Memory B cell (primary cell): ENCODE measurements around the gene TMEM109.

Experiments used
- ATAC-seq: fragments of 150-1000 bp; cut with Tn5 transposase; 2 replicates; pipeline ENCODE4 v1.10.0; 2021; ENCODE audit warnings: low read depth, mild to moderate bottlenecking, moderate library complexity
- DNase-seq, 2 donors: peaks; one replicate each; pipeline ENCODE4 v3.0.0; 2022; ENCODE audit warnings: low spot score in 2 of 2
- H3K27ac Mint-ChIP-seq: one replicate; pipeline ENCODE4 v1.8.0; 2022; ENCODE audit warnings: mild to moderate bottlenecking, moderate library complexity, mixed read lengths
- H3K27me3 Mint-ChIP-seq: one replicate; pipeline ENCODE4 v1.8.0; 2022; ENCODE audit warnings: mixed read lengths
- H3K36me3 Mint-ChIP-seq: one replicate; pipeline ENCODE4 v1.8.0; 2022; ENCODE audit warnings: mild to moderate bottlenecking, mixed read lengths
- H3K4me1 Mint-ChIP-seq: one replicate; pipeline ENCODE4 v1.8.0; 2022; ENCODE audit warnings: mixed read lengths
- H3K4me3 Mint-ChIP-seq: one replicate; pipeline ENCODE4 v1.8.0; 2022; ENCODE audit warnings: mild to moderate bottlenecking, moderate library complexity, mixed read lengths
- H3K9me3 Mint-ChIP-seq: one replicate; pipeline ENCODE4 v1.8.0; 2022; ENCODE audit warnings: mixed read lengths

TMEM109 gene

DNA sequence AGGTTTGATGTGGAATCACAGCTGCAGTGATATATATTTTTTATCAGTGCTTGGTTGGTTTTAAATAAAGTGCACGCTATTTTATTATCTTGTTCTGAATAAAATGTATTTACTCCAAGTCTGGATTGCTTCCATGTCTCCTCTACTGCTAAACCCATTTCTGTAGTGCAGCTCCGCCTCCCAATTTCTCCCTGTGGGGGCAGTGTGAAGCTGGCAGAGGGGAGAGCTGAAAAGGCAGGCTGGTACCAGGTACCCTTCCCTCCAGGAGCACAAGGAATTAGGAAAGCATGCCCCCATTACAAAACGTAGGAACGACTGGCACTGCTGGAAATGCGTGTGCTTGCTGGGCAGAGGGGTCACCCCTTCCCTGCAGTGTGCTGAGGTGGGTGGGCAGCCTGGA, 9.4 kb downstream of the TMEM109 start:
- DNase-seq (no peak), ATAC-seq (no peak)
- Mint-ChIP-seq H3K4me3 (peak overlapping the region; percentile 66), H3K27ac (no peak overlapping the region), H3K4me1 (peaks cover 35% of the 10 kb centered on the region), H3K27me3 (no peaks in the 10 kb centered on the region), H3K9me3 (no peaks in the 10 kb centered on the region), H3K36me3 (peaks cover 29% of the 10 kb centered on the region)

DNA sequence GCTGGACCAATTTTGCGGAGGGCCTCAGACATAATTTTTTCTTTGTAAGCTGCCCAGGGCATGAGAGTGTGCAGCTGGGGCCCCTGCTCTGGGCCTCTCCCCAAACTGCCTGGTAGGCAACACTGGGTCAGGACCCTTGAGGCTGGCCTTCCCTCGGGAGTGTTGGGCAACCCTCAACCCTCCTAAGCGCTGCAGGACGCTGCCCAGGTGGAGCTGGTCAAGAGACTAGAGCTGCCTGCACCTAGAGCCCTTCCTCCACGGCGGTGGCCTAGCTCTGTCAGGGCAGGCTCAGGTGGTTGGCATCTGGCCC, 9.8 kb downstream of the TMEM109 start:
- ATAC-seq (no peak), DNase-seq (no peak)
- Mint-ChIP-seq H3K4me3 (peak overlapping the region; percentile 73), H3K36me3 (peaks cover 29% of the 10 kb centered on the region), H3K4me1 (peaks cover 35% of the 10 kb centered on the region), H3K27me3 (no peaks in the 10 kb centered on the region), H3K9me3 (no peaks in the 10 kb centered on the region), H3K27ac (no peak overlapping the region)

DNA sequence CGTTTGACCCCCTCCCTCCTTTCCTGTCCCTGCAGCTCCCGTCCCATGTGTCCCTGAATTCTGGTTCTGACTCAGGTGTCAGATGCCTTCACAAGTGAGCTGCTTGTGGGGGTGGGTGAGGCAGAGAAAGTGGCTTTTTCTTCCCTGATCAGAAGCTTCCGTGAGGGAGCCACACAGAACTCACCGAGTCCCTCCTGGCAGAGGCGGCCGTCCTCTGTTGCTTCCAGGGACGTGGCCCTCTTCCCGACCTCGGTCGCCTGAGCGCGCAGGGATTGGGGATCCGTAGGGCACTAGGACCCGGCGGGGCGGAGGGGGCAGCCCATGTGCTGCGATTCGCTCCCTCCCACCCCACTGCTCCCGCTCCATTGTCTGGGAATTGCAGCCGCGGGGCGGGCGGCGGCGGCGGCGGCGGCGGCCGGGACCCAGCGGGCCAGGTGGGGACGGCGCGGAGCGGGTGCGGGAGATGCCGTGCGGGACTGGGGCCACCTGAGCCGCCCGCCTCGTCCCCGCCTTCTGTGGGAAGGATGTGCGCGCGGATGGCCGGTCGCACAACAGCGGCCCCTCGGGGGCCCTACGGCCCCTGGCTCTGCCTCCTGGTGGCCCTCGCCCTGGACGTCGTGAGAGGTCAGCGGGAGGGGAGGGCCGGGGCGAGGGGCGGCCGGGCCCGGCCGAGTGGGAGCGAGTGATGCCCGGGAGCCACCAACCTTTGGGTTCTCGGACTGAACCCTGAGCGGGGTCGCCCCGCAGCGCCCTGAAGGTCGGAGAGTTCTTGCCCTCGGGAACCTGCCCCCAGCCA, 10.3 kb downstream of the TMEM109 start, which contains the start of gene TMEM132A:
TMEM132A (plus strand) TSS at position 351 of the 796 bp plus-strand sequence; CDS start at position 525, 174 bp downstream.
- peak within 1 kb of the TSS; percentile 74 for H3K4me3 Mint-ChIP-seq
- peak within 1 kb of the TSS; percentile 61 for H3K27ac Mint-ChIP-seq
- ATAC-seq (peak; percentile 48), DNase-seq (no peak)
- peaks cover 34% of the 10 kb centered on the region for H3K4me1 Mint-ChIP-seq
- no peaks in the 10 kb centered on the region for H3K9me3 Mint-ChIP-seq
- H3K36me3 Mint-ChIP-seq, result peaks cover 28% of the 10 kb centered on the region
- H3K27me3 Mint-ChIP-seq, result no peaks in the 10 kb centered on the region

DNA sequence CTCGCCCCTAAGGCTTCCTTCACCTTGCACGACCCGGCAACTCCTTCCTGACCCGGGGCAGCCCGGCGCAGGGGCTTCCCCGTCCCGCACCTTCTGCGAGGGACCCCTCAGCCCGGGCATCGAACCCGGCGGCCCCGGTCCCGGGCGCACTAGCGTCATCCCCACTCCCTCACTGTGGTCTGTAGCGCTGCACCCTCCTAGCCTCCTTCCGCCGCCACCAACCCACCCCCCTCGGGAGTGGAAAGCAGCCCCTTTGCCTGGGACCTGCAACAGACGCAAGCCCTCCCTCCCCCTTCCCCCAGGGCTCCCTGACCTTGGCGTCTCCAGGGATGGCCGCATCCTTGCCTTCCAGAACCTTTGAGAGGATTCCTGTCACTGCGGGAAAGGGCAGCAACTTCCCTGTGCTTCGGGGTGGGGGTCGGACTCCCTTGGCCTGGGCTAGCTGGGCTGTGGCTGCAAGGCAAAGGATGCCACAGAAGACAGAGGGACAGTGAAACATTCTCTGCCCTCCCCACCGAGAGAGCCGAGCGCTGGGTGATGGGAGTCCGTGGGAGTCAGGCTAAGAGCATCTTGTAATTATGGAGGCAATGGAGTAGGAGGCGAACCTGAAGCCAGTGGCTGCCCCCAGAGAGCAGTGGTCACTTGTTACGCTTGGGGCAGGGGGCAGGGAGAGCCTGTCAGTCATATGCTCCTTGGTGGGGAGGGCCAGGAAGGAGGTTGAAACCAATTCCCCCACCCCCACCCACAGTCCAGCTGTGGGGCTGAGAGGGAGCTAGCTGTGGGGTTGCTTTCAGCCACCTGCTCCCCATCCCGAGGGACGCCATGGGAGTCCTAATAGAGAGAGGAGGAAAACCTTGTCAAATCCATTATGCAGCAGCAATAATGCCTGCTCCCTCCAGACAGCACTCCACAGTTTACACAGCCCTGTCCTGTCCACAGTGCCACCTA, 11.2 kb downstream of the TMEM109 start:
- Mint-ChIP-seq H3K4me3 (peak overlapping the region; percentile 74), H3K9me3 (no peaks in the 10 kb centered on the region), H3K4me1 (peaks cover 32% of the 10 kb centered on the region), H3K27me3 (no peaks in the 10 kb centered on the region), H3K36me3 (peaks cover 21% of the 10 kb centered on the region), H3K27ac (peak overlapping the region; percentile 61)
- DNase-seq (no peak), ATAC-seq (peak; percentile 51)

DNA sequence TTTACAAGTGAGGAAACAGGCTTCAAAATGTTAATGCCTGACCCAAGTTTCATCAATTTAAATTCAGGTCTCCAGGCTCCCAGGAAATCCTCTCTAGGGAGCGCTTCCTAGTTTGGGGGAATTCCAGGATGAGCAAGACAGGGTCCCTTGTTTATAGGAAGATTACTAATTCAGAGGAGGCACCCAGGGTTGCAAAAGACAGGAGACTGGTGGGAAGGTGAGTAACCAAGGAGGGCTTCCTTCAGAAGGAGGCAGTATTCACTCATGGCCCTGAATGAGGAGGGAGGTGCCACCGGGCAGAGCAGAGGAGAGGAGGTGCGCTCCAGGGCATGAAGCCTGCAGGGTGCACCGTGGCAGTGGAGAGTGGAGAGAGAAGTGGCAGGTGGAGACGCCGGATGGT, 11.9 kb downstream of the TMEM109 start:
- Mint-ChIP-seq H3K4me1 (peaks cover 34% of the 10 kb centered on the region), H3K36me3 (peaks cover 16% of the 10 kb centered on the region), H3K27me3 (no peaks in the 10 kb centered on the region), H3K27ac (no peak overlapping the region), H3K4me3 (no peak overlapping the region), H3K9me3 (no peaks in the 10 kb centered on the region)
- ATAC-seq (no peak), DNase-seq (no peak)

DNA sequence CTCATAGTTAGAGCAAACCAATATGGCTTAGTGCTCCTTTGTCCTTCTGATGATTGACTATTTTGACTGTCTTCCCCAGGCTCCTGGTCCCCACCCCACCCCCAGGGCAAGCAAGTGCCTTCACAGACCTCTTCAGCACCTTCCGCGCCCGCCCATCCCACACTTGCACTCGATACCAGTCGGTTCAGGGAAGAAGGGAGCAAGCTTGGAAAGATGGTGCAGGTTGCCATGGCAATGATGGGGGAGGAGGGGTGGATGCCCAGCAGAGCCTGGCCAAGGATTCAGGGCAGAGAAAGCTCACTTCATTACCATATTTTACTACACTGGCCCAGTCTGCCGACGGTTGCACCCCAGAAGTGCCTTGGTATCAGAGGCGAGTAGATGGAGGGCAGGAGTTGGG, 12.5 kb downstream of the TMEM109 start:
- Mint-ChIP-seq H3K36me3 (peaks cover 13% of the 10 kb centered on the region), H3K27me3 (no peaks in the 10 kb centered on the region), H3K4me1 (peaks cover 39% of the 10 kb centered on the region), H3K27ac (no peak overlapping the region), H3K4me3 (no peak overlapping the region), H3K9me3 (no peaks in the 10 kb centered on the region)
- no peak for DNase-seq
- no peak for ATAC-seq

DNA sequence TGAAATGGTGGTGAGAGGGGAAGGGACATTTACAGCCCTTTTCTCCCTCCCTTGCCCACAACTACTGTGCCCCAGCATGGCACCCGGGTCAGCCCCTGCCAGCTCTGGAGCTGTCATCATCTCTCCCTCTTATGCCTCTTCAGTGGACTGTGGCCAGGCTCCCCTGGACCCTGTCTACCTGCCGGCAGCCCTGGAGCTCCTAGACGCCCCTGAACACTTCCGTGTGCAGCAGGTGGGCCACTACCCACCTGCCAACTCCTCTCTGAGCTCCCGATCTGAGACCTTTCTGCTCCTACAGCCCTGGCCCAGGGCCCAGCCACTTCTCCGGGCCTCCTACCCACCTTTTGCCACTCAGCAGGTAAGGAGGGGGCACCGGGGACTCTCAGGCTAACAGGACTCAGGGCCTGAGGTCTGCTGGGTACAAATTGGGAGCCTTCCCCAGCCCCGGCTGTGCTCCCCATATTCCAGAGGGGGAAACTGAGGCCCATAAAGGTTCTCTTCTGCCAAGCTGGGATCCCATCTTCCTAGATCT, 13.2 kb downstream of the TMEM109 start:
- Mint-ChIP-seq H3K4me3 (no peak overlapping the region), H3K27me3 (no peaks in the 10 kb centered on the region), H3K4me1 (peaks cover 44% of the 10 kb centered on the region), H3K27ac (no peak overlapping the region), H3K9me3 (no peaks in the 10 kb centered on the region), H3K36me3 (peaks cover 8% of the 10 kb centered on the region)
- DNase-seq (no peak), ATAC-seq (no peak)

DNA sequence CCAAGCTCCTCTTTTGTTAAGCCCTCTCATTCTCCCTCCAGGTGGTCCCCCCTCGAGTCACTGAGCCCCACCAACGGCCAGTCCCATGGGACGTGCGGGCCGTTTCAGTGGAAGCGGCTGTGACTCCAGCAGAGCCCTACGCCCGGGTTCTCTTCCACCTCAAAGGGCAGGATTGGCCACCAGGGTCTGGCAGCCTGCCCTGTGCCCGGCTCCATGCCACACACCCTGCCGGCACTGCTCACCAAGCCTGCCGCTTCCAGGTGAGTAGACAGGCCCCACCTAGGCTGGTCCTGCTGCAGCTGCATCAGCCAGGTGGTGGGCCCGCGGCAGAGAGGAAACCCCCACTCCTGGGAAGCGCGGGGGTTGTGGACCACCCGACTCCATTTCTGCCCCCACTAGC, 13.6 kb downstream of the TMEM109 start:
- no peak overlapping the region for H3K27ac Mint-ChIP-seq
- no peaks in the 10 kb centered on the region for H3K9me3 Mint-ChIP-seq
- H3K36me3 Mint-ChIP-seq, result peaks cover 3% of the 10 kb centered on the region
- H3K27me3 Mint-ChIP-seq, result no peaks in the 10 kb centered on the region
- ATAC-seq (no peak), DNase-seq (no peak)
- no peak overlapping the region for H3K4me3 Mint-ChIP-seq
- H3K4me1 Mint-ChIP-seq, result peaks cover 43% of the 10 kb centered on the region

DNA sequence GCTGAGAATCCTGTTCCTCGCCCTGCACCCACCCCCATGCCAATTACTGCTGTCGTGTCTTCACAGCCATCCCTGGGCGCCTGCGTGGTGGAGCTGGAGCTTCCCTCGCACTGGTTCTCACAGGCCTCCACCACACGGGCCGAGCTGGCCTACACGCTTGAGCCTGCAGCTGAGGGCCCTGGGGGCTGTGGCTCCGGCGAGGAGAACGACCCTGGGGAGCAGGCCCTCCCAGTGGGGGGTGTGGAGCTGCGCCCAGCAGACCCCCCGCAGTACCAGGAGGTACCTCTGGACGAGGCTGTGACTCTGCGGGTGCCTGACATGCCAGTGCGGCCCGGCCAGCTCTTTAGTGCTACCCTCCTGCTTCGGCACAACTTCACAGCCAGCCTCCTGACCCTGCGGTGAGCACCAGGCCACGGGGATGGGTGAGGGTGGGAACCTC, 14.6 kb downstream of the TMEM109 start:
- peaks cover 45% of the 10 kb centered on the region for H3K4me1 Mint-ChIP-seq
- H3K27me3 Mint-ChIP-seq, result no peaks in the 10 kb centered on the region
- H3K27ac Mint-ChIP-seq, result no peak overlapping the region

DNA sequence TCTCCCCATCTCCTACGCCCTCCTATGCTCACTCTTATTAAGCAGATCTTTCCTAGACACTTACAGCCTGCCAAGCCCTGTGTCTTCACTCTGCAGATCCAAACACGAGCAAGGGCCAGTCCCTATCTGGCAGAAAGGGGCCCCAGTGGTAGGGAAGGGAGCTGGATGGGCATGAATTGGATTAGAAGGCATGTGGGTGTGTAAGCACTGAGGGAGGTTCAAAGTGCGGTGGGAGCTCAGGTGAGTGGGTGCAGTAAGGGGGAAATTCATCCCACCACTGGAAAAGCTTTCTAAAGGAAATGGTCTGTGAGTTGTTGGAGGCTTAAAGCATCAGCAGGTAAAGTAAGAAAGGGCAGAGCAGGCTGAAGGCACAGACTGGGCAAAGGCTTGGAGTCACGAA, 15.8 kb downstream of the TMEM109 start:
- ATAC-seq, result no peak
- Mint-ChIP-seq H3K27ac (peak overlapping the region; percentile 19), H3K4me1 (peaks cover 48% of the 10 kb centered on the region), H3K4me3 (no peak overlapping the region), H3K36me3 (no peaks in the 10 kb centered on the region), H3K27me3 (no peaks in the 10 kb centered on the region), H3K9me3 (no peaks in the 10 kb centered on the region)
- no peak for DNase-seq

More for the DNA sequence above, 14.6 kb downstream of the TMEM109 start:
- H3K36me3 Mint-ChIP-seq, result no peaks in the 10 kb centered on the region
- ATAC-seq, result no peak
- H3K9me3 Mint-ChIP-seq, result no peaks in the 10 kb centered on the region
- H3K4me3 Mint-ChIP-seq, result no peak overlapping the region
- no peak for DNase-seq

DNA sequence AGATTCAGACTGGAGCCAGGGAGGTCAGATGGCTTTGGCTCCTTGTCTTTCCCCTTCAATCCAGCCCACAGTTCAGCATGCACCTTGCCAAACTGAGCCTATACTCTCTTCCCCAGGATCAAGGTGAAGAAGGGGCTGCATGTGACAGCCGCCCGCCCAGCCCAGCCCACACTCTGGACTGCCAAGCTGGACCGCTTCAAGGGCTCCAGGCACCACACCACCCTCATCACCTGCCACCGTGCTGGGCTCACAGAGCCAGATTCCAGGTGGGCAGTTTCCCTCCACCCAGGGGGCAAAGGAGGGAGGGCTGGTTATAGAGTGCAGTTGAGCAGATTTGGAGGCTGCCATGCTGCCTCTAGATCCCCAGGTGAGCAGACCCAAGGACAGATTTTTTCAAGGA, 16.4 kb downstream of the TMEM109 start:
- Mint-ChIP-seq H3K27me3 (no peaks in the 10 kb centered on the region), H3K9me3 (no peaks in the 10 kb centered on the region), H3K4me3 (no peak overlapping the region), H3K4me1 (peaks cover 44% of the 10 kb centered on the region), H3K27ac (peak overlapping the region; percentile 92), H3K36me3 (no peaks in the 10 kb centered on the region)
- ATAC-seq, result no peak
- no peak for DNase-seq

DNA sequence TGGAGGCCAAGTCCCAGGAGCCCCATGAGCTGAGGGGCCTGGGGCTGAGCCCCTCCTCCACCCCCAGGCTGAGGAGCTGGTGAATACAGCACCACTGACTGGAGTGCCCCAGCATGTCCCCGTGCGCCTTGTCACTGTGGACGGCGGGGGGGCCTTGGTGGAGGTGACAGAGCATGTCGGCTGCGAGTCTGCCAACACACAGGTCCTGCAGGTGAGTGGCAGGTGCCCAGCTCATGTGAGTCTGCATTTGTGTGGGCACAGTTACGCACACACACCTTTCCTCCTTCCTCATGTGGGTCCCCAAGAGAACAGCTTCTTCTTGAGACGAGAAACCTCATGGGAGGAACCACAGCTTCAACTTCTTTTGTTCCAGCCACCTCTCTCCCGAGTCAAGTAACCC, 18.0 kb downstream of the TMEM109 start:
- Mint-ChIP-seq H3K36me3 (peaks cover 1% of the 10 kb centered on the region), H3K4me3 (peak overlapping the region; percentile 66), H3K4me1 (peaks cover 39% of the 10 kb centered on the region), H3K9me3 (no peaks in the 10 kb centered on the region), H3K27ac (peak overlapping the region; percentile 92), H3K27me3 (no peaks in the 10 kb centered on the region)
- DNase-seq (peak; percentile 81 to 82), ATAC-seq (peak; percentile 87)

DNA sequence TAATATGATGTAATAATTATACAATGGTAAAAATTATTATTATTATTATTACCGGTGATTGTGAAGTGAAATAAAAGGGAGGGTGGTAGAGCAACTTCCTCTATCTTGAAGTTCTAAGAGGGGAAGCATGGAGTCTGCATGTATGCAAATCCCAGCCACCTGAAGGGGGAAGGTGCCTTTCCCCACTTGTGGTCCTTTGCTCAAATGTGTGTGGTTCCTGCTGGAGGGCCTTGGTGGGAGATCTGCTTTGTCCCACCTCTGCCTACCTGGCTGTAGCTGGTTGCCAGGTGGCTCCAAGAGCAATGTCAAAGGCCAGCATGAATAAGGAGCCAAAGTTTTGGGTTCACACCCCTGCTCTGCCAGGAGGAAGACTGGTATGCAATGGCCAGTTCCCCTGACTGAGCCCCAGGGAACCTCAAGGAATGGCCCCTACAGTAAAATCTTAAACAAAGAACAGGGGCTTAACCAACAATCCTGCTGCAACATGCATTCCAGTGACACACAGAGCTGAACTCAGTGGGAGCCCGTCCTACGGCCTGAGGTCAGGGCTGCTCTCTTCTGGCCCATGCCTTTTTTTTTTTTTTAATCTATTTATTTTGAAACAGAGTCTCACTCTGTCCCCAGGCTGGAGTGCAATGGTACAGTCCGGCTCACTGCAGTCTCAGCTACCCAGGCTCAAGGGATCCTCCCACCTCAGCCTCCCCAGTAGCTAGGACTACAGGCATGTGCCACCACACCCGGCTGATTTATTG, 18.8 kb downstream of the TMEM109 start:
- DNase-seq, result peak in 1 of 2 donors; percentile 48
- Mint-ChIP-seq H3K27ac (peak overlapping the region; percentile 92), H3K4me3 (no peak overlapping the region), H3K36me3 (peaks cover 4% of the 10 kb centered on the region), H3K4me1 (peaks cover 39% of the 10 kb centered on the region), H3K27me3 (no peaks in the 10 kb centered on the region), H3K9me3 (no peaks in the 10 kb centered on the region)
- ATAC-seq, result peak; percentile 69
